GM12865 (cell line): ENCODE data around the gene CDC45.

Experiments used
- DNase-seq: peaks from one replicate; pipeline ENCODE4 v3.0.0; 2010; ENCODE audit warnings: low read depth
- H3K4me3 ChIP-seq: 2 replicates; pipeline ENCODE4 v1.5.1; 2011; ENCODE audit warnings: mild to moderate bottlenecking, low read depth, low read length, control low read depth
- TF ChIP-seq, protein P1 (sequence below): IDR thresholded peaks from 2 replicates; pipeline ENCODE4 v1.5.1; 2011; ENCODE audit warnings: low read length, control low read depth, low read depth, inconsistent platforms; ENCODE audit not compliant: insufficient read depth; ENCODE audit errors: missing control alignments

CDC45 gene

DNA sequence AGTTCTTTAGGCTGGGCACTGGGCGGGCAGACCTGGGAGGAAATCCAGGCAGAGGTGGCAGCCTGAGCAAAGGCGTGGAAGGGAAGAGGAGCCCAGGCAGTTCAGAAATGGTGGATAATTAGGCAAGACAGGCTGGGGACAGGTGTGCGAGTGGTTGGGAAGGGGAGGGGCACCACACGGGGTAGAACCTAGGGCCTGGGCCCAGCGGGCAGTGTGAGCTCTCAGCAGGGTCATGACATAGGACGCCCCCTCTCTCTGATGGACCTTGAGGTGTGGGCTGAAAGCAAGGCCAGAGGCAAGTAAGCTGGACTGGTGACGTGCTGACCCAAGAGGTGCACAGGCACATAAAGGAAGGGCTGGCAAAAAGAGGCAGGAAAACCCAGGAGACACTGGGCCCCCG, 7.5 kb upstream of the CDC45 start:
- no peak overlapping the region for H3K4me3 ChIP-seq
- TF ChIP-seq, protein P1, sequence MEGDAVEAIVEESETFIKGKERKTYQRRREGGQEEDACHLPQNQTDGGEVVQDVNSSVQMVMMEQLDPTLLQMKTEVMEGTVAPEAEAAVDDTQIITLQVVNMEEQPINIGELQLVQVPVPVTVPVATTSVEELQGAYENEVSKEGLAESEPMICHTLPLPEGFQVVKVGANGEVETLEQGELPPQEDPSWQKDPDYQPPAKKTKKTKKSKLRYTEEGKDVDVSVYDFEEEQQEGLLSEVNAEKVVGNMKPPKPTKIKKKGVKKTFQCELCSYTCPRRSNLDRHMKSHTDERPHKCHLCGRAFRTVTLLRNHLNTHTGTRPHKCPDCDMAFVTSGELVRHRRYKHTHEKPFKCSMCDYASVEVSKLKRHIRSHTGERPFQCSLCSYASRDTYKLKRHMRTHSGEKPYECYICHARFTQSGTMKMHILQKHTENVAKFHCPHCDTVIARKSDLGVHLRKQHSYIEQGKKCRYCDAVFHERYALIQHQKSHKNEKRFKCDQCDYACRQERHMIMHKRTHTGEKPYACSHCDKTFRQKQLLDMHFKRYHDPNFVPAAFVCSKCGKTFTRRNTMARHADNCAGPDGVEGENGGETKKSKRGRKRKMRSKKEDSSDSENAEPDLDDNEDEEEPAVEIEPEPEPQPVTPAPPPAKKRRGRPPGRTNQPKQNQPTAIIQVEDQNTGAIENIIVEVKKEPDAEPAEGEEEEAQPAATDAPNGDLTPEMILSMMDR = no peak
- no peak for DNase-seq

DNA sequence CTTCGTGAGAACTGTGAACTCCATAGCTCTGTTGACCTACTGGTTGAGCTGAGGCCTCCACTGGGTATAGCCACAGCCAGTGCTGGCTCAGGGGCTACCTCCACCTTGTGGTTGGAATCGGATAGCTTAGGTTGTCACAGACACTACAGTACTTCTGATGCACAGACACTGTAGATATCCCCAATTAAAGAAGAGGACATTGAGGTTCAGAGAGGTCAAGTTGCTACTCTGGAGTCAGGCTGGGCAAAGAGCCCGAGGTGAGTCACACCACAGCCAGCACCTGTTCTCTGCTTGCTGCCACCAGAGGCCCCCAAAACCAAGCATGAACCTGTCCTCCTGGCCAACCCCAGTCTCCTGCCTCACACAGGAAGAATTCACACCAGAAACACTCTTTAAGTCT, 6.1 kb upstream of the CDC45 start:
- no peak overlapping the region for H3K4me3 ChIP-seq
- TF ChIP-seq, protein P1 = no peak
- no peak for DNase-seq

DNA sequence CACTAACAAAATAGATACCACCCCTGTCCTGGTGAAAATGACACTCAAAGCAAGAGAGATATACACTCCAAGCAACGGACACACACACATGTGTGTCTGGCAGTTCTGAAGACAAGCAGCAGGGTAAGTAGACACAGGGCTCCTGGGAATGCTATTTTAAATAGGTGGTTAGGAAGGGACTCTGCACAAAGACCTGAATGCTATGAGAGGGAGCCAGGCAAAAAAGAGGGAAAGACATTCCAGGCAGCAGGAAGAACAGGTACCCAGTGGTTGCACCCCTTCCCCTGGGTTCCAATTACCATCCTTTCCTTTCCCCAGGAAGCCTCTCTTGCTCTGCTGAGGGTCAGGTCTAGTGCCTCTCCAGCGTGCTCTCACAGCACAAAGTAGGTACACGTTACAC, 3.7 kb upstream of the CDC45 start:
- TF ChIP-seq, protein P1 = no peak
- DNase-seq = no peak
- no peak overlapping the region for H3K4me3 ChIP-seq

DNA sequence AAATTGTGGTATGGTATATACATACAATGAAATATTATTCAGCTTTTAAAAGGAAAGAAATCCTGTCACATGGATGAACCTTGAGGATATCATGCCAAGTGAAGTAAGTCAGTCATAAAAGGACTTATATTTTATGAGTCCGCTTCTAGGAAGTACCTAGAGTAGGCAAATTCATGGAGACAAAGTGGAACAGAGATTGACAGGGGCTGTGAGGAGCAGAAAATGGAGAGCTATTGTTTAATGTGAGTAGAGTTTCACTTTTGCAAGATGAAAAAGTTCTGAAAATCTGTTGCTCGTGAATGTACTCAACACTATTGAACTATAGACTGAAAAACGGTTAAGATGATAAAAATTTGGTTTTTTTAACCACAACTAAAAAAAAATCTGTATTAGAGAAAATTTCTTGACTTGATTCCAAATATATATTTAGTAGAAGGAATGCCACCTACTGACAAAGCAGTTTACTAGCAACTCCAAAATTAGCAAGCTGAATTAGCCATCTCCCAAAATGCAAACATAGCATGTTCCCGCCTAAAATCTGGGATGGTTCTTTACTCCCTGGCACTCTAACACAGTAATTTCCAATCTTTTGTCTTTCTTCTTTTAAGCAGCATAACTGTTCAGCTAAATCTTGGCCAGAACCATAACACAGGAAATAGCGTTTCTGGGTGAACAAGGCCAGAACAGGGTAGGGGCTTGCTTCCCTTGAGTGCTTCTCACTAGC, 2.2 kb upstream of the CDC45 start:
- TF ChIP-seq, protein P1 = no peak
- peak; percentile 22 for DNase-seq
- peak overlapping the region; percentile 74 for H3K4me3 ChIP-seq

DNA sequence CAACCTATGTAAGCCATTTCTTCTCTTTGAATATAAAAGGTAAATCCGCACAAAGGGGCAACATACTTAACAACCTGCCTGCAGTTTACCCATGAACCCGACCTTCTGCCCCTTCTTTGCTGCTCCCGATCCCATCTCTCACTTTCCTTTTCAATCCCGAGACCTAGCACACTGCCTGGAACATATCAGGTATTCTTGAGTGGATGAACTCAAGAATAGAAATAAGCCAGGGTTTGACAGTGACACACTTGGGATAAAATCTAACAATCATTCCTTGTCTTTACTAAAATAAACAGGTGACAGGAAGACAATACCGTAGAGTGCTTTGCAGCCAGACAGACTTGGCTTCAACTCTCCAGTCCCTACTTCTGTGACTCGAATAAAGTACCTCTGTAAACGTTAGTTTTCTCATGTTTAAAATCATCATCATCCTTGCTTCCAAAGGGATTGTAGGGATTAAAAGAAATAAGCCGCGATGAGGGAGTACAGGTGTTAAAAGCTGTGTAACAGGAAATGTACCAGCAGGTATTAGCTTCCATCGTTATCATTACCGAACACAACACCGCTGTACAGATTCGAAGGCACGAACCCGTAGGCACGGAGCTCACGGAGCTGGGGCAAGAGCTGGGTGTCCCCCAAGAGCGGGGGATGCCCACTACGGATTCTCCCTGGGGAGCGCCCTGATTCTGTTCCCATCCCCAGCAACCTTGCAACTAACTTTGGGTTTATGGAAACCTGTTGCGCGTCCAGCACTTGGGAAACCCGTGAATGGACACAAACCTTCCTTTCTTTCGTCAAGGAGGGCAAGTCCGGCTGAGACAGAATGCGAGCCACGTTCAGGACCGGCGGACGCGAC, 1.4 kb upstream of the CDC45 start:
- TF ChIP-seq, protein P1 = no peak
- H3K4me3 ChIP-seq = peak overlapping the region; percentile 74
- DNase-seq = peak; percentile 17

DNA sequence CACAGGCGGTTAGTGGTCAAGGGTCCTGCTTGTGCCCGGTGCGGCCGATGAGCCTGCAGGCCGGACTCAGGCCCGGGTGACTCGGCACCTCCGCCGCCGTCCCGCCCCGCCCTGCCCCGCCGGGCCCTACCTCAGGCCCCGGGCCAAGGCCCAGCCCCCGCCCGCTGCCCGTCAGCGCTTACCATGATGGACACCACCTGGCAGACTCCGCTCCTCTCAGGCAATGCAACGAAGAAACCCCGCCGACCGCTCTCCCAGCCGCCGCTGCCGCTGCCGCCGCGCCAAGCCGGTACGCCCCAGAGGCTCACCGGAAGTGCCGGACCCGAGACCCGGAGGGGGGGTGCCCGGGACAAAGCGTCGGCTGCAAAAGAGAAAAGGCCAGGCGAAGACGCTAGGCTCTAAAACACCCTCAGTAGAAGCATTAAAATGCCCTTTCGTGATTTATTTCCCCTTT, 792 bp upstream of the CDC45 start, which contains the start of gene UFD1:
Gene UFD1 (minus strand): TSS at position 293 of the 454 bp plus-strand sequence. CDS start 108 bp downstream, at position 185.
- peak within 1 kb of the TSS; percentile 74 for H3K4me3 ChIP-seq
- DNase-seq = peak; percentile 91
- TF ChIP-seq, protein P1 = no peak
